SK-N-MC (cell line): ENCODE measurements around the gene ANKRD45.

Source experiments
- DNase-seq: peaks from one replicate; pipeline ENCODE4 v3.0.0-alpha.2; 2011; ENCODE audit warnings: low read depth, low spot score
- H3K27ac ChIP-seq: fragments of 200-600 bp; sonication (generic); 2 replicates; pipeline ENCODE4 v1.5.1; 2016; ENCODE audit warnings: mixed run types
- H3K36me3 ChIP-seq: fragments of 200-600 bp; sonication (generic); 2 replicates; pipeline ENCODE4 v1.6.1; 2017; ENCODE audit warnings: antibody characterized with exemption, low read length, mixed read lengths; ENCODE audit not compliant: insufficient read depth
- H3K4me3 ChIP-seq: fragments of 200-600 bp; sonication (generic); 2 replicates; pipeline ENCODE4 v1.5.1; 2016
- H3K9ac ChIP-seq: fragments of 200-600 bp; sonication (generic); 2 replicates; pipeline ENCODE4 v1.8.0; 2017; ENCODE audit warnings: mixed run types, mixed read lengths; ENCODE audit not compliant: insufficient read length
- H3K9me3 ChIP-seq: fragments of 200-600 bp; sonication (generic); 2 replicates; pipeline ENCODE4 v1.6.1; 2017; ENCODE audit warnings: low read depth, mild to moderate bottlenecking, antibody characterized with exemption, low read length, moderate library complexity, mixed read lengths
- EZH2 ChIP-seq: fragments of 200-600 bp; sonication (generic); IDR thresholded peaks from one replicate; pipeline ENCODE4 v1.6.1; 2017; ENCODE audit warnings: antibody characterized with exemption
- FOXP2 ChIP-seq: optimal IDR thresholded peaks from 2 replicates; pipeline ENCODE3; 2011; ENCODE audit warnings: mild to moderate bottlenecking, moderate library complexity; ENCODE audit not compliant: insufficient read depth; ENCODE audit errors: extremely low read length, control extremely low read depth
- POLR2AphosphoS5 ChIP-seq: IDR thresholded peaks from 2 replicates; pipeline ENCODE4 v1.6.1; 2012; ENCODE audit warnings: mild to moderate bottlenecking, low read depth, low read length, borderline replicate concordance

ANKRD45 gene

DNA sequence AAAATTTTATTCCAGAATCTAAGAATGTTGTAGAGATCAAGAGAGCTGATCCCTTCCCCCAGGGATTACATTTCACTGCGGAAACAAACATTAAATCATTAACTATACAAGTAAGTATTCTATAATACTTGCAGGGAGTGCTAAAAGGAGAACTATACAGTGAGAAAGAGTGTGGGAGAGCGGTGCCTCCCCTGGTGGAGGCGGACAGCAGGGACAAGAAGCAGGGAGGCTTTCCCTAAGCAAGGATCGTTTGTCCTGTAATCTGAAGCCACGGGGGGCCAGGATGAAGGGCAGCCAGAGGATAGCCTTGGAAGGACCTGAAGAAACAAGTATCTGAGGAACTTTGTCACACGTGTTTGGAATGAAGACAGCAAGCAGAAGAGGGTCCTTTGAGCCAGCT lies 106.8 kb downstream of the ANKRD45 start:
- H3K4me3 ChIP-seq = no peak overlapping the region
- no peaks in the 10 kb centered on the region for H3K9me3 ChIP-seq
- no peak overlapping the region for H3K27ac ChIP-seq
- no peak overlapping the region for H3K9ac ChIP-seq
- H3K36me3 ChIP-seq = no peaks in the 10 kb centered on the region
- TF ChIP-seq POLR2AphosphoS5 = no peak
- no peak for TF ChIP-seq EZH2
- TF ChIP-seq FOXP2 = no peak
- no peak for DNase-seq

DNA sequence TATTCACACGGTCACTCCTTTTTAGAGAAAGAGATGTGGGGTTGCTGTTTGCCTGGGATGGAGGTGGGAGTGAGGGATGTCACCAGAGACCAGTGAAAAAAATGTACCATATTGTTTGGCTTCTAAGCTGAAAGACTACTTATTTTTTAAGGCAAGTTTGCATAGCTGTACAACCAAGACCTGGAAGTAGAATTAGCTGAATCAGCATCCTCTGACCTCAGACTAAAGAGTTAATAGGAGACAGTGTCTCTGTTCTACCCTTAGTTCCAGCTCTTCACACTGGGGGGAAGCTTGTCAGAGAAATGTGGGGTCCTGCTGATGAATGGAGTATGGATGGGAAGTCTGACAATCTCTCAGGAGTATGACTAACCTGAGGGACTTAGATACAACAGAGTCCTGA lies 108.4 kb downstream of the ANKRD45 start:
- Histone ChIP-seq H3K36me3 (no peaks in the 10 kb centered on the region), H3K27ac (no peak overlapping the region), H3K4me3 (no peak overlapping the region), H3K9me3 (no peaks in the 10 kb centered on the region), H3K9ac (no peak overlapping the region)
- DNase-seq = no peak
- TF ChIP-seq EZH2 = no peak
- TF ChIP-seq POLR2AphosphoS5 = no peak
- no peak for TF ChIP-seq FOXP2

- no peak for DNase-seq
- no peak for TF ChIP-seq POLR2AphosphoS5
- TF ChIP-seq EZH2 = no peak
- no peak for TF ChIP-seq FOXP2
- H3K4me3 ChIP-seq = no peak overlapping the region
- H3K36me3 ChIP-seq = no peaks in the 10 kb centered on the region
- H3K27ac ChIP-seq = no peak overlapping the region
- H3K9me3 ChIP-seq = no peaks in the 10 kb centered on the region
- no peak overlapping the region for H3K9ac ChIP-seq
These were observed 109.3 kb downstream of the ANKRD45 start for GRCh38 chr1:173560285-173560880.
